Activated T-cell treated with anti-CD3 and anti-CD28 coated beads for 24 hours (primary cell): Measurements from ENCODE around the gene HAPLN2.
"Not testable (repeated sequence)": the region's sequence is repeated elsewhere in the genome, so short reads cannot be mapped to it uniquely, and the experiment has no call there.

Experiments used
- DNase-seq: peaks from one replicate; pipeline ENCODE4 v3.0.0-alpha.2; 2020; ENCODE audit warnings: low read depth

The HAPLN2 gene

GRCh38 chr1:156592158-156592909, 26.9 kb upstream of the HAPLN2 start:
- no peak for DNase-seq

- no peak for DNase-seq
Observed at GRCh38 chr1:156592910-156593660, 26.1 kb upstream of the HAPLN2 start.

- DNase-seq = no peak
Observed at GRCh38 chr1:156593661-156593989, 25.6 kb upstream of the HAPLN2 start.

- no peak for DNase-seq
Observed at GRCh38 chr1:156594190-156594589, 25.0 kb upstream of the HAPLN2 start.

- no peak for DNase-seq
Observed at GRCh38 chr1:156595016-156595415, 24.2 kb upstream of the HAPLN2 start.

GRCh38 chr1:156596426-156596825, 22.8 kb upstream of the HAPLN2 start:
- DNase-seq = no peak

- no peak for DNase-seq
Observed at GRCh38 chr1:156598125-156598524, 21.1 kb upstream of the HAPLN2 start.

GRCh38 chr1:156598731-156599432, 20.3 kb upstream of the HAPLN2 start:
- DNase-seq = no peak

- no peak for DNase-seq
Observed at GRCh38 chr1:156599811-156600210, 19.4 kb upstream of the HAPLN2 start.

GRCh38 chr1:156600733-156601121, 18.5 kb upstream of the HAPLN2 start:
- no peak for DNase-seq

GRCh38 chr1:156601122-156601830, 17.9 kb upstream of the HAPLN2 start, which contains the start of gene GPATCH4:
Gene GPATCH4, minus strand, starts transcription at chr1:156601479.
- DNase-seq = peak; percentile 71

GRCh38 chr1:156601892-156602291, 17.3 kb upstream of the HAPLN2 start:
- DNase-seq = no peak

GRCh38 chr1:156602557-156602993, 16.6 kb upstream of the HAPLN2 start:
- DNase-seq = no peak

GRCh38 chr1:156607344-156607743, 11.9 kb upstream of the HAPLN2 start:
- DNase-seq = not testable (repeated sequence)

- peak; percentile 55 for DNase-seq
Observed at GRCh38 chr1:156608036-156608674, 11.1 kb upstream of the HAPLN2 start.

GRCh38 chr1:156608981-156609380, 10.2 kb upstream of the HAPLN2 start:
- no peak for DNase-seq

- not testable (repeated sequence) for DNase-seq
Observed at GRCh38 chr1:156610072-156610471, 9.1 kb upstream of the HAPLN2 start.

- DNase-seq = no peak
Observed at GRCh38 chr1:156612666-156613065, 6.5 kb upstream of the HAPLN2 start.

- no peak for DNase-seq
Observed at GRCh38 chr1:156615946-156616345, 3.3 kb upstream of the HAPLN2 start.

- DNase-seq = no peak
Observed at GRCh38 chr1:156616463-156616862, 2.8 kb upstream of the HAPLN2 start.

GRCh38 chr1:156619582-156619955, 354 bp downstream of the HAPLN2 start:
- no peak for DNase-seq
